SH-SY5Y (cell line): ENCODE data around the gene CYS1.

Source experiments
- GATA2 ChIP-seq: IDR thresholded peaks from 2 replicates; pipeline ENCODE4 v1.6.1; 2011; ENCODE audit warnings: mild to moderate bottlenecking, low read depth, low read length
- GATA3 ChIP-seq: IDR thresholded peaks from 2 replicates; pipeline ENCODE4 v1.6.1; 2011; ENCODE audit warnings: low read depth, mild to moderate bottlenecking, low read length, moderate library complexity

DNA sequence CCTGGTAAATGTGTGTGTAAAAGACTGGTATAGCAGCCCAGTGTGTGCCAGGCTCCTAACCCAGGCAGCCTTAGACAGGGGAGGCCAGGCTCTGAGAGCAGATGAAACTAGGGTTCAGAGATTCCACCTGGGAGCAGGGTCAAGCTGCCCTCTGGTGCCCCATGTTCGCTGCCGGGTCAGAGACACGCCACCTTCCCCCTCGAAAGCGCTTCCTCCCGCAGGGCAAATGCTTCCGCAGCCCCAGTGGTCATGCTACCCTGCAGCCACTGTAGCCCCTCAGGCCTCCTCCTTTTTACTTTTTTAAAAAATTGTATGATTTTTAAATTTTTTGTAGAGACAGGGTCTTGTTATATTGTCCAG is 47.5 kb downstream of the CYS1 start:
- TF ChIP-seq GATA3, result no peak
- no peak for TF ChIP-seq GATA2
